DMS79 (cell line): ENCODE measurements around the gene ANKRD30B.
"Not testable (repeated sequence)": the region's sequence is repeated elsewhere in the genome, so short reads cannot be mapped to it uniquely, and the experiment has no call there.

Source experiments
- DNase-seq: peaks from one replicate; lab custom pipeline; 2025; lab: John Stamatoyannopoulos, UW

Gene ANKRD30B

GRCh38 chr18:14747513-14748474, at the start of gene ANKRD30B:
Gene ANKRD30B, plus strand, starts transcription at chr18:14748172. Its CDS starts 248 bp downstream, at chr18:14748420.
- DNase-seq = no peak

- DNase-seq = not testable (repeated sequence)
Observed at GRCh38 chr18:14701286-14702040, 46.5 kb upstream of the ANKRD30B start.

- not testable (repeated sequence) for DNase-seq
Observed at GRCh38 chr18:14709761-14710160, 38.2 kb upstream of the ANKRD30B start.

GRCh38 chr18:14721569-14721968, 26.4 kb upstream of the ANKRD30B start:
- DNase-seq = not testable (repeated sequence)

GRCh38 chr18:14739056-14739455, 8.9 kb upstream of the ANKRD30B start:
- not testable (repeated sequence) for DNase-seq

- no peak for DNase-seq
Observed at GRCh38 chr18:14746897-14747296, 1.1 kb upstream of the ANKRD30B start.

- DNase-seq = no peak
Observed at GRCh38 chr18:14748496-14748895, 524 bp downstream of the ANKRD30B start.

DNA sequence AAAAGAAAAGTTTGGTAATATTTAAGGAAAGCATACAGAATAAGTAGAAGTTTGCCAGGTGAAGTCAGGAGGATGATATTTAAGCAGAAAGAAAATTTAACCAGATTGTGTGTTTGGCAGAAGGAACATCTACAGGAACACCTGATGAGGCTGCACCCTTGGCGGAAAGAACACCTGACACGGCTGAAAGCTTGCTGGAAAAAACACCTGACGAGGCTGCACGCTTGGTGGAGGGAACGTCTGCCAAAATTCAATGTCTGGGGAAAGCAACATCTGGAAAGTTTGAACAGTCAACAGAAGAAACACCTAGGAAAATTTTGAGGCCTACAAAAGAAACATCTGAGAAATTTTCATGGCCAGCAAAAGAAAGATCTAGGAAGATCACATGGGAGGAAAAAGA, 15.6 kb downstream of the ANKRD30B start:
- not testable (repeated sequence) for DNase-seq

- DNase-seq = no peak
Observed at GRCh38 chr18:14767474-14767873, 19.5 kb downstream of the ANKRD30B start.

GRCh38 chr18:14768241-14768640, 20.3 kb downstream of the ANKRD30B start:
- DNase-seq = no peak

GRCh38 chr18:14769381-14769780, 21.4 kb downstream of the ANKRD30B start:
- DNase-seq = no peak

- DNase-seq = no peak
Observed at GRCh38 chr18:14776801-14777200, 28.8 kb downstream of the ANKRD30B start.

DNA sequence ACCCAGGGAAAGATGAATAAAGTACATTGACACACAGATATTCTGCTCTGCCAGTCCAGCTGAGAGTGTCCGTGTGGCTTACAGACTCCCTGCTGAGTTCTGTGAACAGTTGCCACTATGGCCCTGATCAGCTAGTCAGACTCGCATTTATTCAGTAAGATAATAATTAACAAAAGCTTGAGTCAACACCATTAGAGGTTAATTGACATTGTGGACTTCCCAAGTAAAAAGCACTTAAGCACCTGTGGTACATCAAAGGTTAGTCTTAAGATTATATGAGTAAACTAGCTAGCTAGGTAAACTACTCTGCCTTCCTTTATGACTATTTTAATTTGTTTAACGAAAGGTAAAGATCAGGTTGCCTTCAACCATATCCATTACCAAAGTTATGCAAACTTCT, 33.7 kb downstream of the ANKRD30B start:
- no peak for DNase-seq

DNA sequence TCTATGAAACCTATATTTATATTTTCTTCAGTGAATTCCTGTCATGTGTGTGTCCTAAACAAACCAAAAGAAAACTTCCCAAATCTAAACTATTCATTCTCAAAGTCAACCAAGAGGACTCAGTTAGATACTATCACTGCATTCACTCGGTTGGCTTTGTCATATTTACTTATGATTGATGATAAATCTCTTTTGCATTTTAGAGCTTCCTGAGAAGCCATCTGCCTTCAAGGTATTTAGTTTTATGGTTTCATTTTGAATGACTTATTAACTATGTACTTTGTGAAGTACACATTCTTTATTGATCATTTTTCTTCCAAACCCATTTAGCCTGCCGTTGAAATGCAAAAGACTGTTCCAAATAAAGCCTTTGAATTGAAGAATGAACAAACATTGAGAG, 36.2 kb downstream of the ANKRD30B start:
- DNase-seq = no peak

- DNase-seq = not testable (repeated sequence)
Observed at GRCh38 chr18:14796876-14797275, 48.9 kb downstream of the ANKRD30B start.

- not testable (repeated sequence) for DNase-seq
Observed at GRCh38 chr18:14797969-14798764, 50.2 kb downstream of the ANKRD30B start.

DNA sequence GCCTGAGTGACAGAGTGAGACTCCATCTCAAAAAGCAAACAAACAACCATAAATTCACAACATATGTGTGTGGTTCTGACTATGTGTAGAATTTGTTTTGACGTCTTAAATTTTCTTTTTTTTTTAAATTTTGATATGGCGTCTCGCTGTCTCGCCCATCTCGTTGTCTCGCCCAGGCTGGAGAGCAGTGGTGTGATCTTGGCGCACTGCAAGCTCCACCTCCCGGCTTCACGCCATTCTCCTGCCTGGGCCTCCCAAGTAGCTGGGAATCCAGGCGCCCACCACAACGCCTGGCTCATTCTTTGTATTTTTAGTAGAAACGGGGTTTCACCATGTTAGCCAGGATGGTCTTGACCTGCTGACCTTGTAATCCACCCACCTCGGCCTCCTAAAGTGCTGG, 63.1 kb downstream of the ANKRD30B start:
- not testable (repeated sequence) for DNase-seq

DNA sequence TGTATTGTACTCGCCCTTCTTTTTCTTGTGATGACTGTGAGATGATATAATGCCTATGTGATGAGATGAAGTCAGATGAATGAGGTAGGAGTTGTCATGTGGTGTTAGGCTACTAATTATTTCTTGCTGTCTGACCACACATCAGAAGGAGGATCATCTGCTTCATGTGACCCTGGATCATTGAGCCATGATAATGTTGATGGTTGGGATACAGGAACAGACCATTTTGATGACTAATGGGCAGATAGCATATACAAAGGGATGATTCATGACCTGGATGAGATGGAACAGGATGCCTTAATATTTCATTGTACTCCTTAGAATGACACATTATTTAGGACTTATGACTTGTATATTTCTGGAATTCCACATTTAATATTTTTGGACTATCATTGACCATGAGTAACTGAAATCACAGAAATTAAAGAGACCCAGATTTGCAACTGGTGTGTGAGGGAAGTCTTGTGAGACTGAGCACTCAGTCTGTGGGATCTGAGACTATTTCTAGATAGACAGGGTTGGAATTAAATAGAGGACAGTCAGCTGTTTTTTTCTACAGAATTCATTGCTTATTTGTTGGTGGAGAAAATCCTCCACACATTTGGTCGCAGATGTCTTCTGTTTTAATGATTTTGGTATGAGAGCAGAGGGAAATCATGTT, 79.1 kb downstream of the ANKRD30B start:
- DNase-seq = not testable (repeated sequence)

DNA sequence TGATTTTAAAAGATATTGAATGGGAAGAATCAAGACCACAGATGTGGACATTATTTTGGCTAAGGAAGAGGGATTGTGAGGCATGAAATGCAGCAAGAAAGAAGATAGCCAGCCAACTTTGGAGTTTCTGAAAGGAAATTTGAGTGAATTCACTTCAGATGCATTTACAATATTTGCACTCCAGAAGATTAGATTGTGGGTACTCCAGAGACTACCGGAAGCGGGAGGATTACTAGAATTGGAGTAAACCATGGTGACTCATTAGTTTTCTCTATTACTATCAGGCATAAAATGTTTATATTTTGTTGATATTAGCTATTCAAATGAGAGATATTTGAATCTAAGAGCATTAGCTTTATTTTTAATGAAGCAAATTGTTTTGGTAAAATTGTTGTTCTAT, 93.6 kb downstream of the ANKRD30B start:
- DNase-seq = not testable (repeated sequence)

DNA sequence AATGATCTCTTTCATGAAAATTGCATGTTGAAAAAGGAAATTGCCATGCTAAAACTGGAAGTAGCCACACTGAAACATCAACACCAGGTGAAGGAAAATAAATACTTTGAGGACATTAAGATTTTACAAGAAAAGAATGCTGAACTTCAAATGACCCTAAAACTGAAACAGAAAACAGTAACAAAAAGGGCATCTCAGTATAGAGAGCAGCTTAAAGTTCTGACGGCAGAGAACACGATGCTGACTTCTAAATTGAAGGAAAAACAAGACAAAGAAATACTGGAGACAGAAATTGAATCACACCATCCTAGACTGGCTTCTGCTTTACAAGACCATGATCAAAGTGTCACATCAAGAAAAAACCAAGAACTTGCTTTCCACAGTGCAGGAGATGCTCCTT, 103.6 kb downstream of the ANKRD30B start:
- not testable (repeated sequence) for DNase-seq

GRCh38 chr18:14855634-14856033, 107.7 kb downstream of the ANKRD30B start:
- DNase-seq = not testable (repeated sequence)
